Dedifferentiated amniotic fluid mesenchymal stem cell (primary cell): Measurements from ENCODE around the gene DIAPH1.
A peak's percentile ranks its signal among the peaks of the same experiment; 100 is the strongest.

Source experiments
- DNase-seq: peaks from one replicate; pipeline ENCODE4 v3.0.0-alpha.2; 2016; ENCODE audit errors: extremely low spot score

DIAPH1 gene

DNA sequence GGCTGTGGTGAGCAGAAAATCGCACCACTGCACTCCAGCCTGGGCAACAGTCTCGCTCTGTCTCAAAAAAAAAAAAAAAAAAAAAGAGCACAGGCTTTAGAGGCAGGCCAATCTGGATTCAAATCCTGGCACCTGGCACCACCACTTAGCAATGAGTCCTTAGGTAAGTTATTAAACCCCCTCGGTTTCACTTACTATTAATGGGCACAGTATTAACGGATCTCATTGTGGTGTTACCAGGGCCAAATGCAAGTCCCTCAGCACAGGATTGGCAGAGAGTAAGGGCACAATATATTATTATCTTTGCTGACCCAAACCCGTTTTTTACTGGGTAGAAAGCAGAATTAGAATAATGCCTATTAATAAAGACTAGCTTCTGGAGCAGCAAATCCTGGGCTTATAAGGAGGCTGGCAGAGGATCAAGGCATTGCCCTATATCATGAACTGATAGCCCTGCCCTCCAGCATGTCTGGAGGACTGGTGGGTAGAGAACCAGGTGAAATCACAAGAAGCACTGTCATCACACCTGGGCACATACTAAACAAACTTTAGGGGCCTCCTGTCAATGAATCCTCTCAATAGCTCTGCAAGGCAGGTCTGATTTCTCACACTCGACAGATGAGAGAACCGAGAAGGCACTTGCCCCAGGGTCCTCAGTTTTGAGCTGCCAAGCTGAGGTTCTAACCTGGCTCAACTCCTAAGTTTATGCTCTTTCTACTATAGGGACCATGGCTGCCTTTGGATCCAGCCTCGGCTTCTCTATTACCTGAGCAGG, 112.2 kb downstream of the DIAPH1 start:
- no peak for DNase-seq

- no peak for DNase-seq
These were observed 114.6 kb downstream of the DIAPH1 start for GRCh38 chr5:141504216-141504615.

GRCh38 chr5:141503681-141504080, 115.1 kb downstream of the DIAPH1 start:
- DNase-seq = no peak

DNA sequence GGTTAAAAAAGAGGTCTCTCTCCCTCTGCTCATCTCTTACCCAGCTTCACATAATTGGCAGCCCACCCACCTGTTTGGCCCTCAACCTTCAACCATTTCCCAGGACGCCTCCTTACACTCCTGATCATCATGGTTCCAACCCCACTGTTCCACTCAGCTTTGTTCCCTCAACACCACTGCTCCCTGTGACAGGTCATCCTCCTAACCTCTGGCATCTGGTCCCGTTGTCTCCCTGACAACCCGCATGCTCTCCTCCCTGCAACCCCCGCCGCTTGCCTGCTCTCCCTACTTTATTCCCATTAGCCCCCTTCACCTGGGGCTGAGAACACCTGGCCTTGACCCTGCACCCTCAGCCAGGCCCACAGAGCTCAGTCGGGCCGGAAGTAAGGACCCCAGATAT, 117.0 kb downstream of the DIAPH1 start:
- DNase-seq = no peak

DNA sequence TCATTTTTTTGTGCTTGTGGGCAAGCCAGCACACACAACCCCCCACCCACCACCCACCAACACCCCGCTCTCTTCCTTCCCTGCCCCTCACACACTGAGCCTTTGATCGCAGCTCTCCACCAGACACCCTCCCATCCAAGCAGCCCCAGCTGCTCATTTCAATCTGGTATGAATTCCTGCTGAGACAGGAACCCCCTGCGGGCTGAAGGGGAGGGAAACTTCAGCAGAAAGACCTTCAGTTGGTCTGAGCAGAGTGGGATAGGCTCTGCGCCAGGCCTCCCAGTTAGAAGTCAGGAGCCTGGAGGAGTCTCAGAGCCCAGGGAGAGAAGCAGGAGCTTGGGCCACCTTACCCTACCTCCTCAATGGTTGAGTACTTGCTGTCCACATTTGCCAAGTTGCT, 122.8 kb downstream of the DIAPH1 start:
- DNase-seq = no peak

- DNase-seq = no peak
These were observed 123.4 kb downstream of the DIAPH1 start for GRCh38 chr5:141495453-141495811.

DNA sequence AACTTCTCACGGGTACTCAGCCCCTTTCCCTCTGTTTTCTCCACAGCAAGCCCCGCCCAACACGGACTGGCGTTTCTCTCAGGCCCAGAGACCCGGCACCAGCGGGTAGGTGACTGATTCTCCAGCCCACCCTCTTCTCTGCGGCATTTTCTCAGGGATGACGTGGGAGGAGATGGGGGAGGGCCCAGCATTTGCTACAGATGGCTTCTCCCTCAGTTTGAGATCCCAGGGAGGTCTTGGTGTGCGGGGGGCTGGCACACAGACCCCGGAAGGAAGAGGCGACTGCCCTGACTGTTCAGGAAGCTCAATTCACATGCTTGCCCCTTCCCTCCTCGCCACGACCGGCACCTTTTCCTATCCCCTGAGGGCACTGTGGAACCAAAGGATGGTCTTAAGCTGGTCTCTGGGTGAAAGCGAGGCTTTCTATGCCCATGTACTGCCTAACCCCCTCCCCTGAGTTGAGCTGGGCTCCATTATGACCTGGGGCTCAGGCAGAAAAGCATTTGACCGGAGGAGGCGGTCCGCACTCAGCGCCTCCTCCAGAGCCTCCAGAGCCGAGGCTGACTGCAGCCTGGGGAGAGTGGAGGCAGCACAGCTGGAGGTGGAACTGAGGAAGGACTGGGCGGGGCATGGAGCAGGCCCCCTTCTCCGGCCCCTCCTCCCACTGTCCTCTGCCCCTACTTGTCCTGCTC, 123.9 kb downstream of the DIAPH1 start:
- DNase-seq = no peak

DNA sequence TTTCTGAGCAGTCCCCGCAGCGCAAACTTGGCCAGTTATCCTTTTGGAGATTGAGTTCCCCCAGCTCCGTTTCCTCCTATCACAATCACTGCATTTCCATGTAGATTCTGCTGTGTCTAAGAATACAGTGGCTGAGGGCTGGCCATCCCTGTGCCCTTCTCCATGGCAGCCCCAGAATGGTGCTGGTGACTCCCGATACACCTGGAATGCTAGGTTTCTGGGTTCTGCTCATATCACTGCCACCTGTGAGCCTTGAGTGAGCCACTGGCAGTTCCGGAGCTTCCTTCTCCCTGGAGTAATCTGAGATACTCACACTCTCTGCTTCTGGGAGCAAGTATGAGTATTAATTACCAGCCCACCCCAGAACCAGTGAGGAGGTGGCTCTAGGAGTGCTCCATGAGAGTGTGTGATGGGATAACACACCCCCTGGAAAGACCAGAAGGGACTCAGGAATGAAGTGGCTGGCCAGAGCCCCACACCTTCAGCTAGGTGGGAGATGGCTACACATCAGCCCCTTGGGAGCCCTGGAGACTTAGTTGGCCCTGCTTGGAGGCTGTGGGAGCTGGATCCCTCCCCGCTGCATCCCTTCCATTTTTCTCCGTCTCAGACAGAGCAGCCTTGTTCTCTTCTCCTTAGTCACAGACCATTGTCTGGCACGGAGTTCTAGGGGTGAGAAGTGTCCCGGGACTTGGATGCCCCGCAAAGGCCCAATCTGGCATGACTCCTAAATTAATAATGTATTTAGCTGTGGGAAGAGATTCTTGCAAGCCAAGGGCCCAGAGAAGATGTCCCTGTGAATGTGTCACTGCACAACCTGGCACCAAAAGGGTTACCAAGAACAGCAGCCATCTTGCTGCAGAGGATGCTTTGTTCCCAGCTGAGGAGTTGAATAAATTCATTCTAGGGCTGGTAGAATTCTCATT, 125.0 kb downstream of the DIAPH1 start:
- DNase-seq = no peak

- no peak for DNase-seq
These were observed 126.5 kb downstream of the DIAPH1 start for GRCh38 chr5:141492168-141492885.

GRCh38 chr5:141491323-141492167, 127.3 kb downstream of the DIAPH1 start:
- DNase-seq = no peak

DNA sequence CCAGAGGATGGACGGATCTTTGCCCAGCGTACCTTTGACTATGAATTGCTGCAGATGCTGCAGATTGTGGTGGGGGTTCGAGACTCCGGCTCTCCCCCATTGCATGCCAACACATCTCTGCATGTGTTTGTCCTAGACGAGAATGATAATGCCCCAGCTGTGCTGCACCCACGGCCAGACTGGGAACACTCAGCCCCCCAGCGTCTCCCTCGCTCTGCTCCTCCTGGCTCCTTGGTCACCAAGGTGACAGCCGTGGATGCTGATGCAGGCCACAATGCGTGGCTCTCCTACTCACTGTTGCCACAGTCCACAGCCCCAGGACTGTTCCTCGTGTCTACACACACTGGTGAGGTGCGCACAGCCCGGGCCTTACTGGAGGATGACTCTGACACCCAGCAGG, 128.0 kb downstream of the DIAPH1 start:
- DNase-seq = no peak

GRCh38 chr5:141490271-141490670, 128.5 kb downstream of the DIAPH1 start:
- no peak for DNase-seq

- DNase-seq = no peak
These were observed 129.0 kb downstream of the DIAPH1 start for GRCh38 chr5:141489841-141490240.

DNA sequence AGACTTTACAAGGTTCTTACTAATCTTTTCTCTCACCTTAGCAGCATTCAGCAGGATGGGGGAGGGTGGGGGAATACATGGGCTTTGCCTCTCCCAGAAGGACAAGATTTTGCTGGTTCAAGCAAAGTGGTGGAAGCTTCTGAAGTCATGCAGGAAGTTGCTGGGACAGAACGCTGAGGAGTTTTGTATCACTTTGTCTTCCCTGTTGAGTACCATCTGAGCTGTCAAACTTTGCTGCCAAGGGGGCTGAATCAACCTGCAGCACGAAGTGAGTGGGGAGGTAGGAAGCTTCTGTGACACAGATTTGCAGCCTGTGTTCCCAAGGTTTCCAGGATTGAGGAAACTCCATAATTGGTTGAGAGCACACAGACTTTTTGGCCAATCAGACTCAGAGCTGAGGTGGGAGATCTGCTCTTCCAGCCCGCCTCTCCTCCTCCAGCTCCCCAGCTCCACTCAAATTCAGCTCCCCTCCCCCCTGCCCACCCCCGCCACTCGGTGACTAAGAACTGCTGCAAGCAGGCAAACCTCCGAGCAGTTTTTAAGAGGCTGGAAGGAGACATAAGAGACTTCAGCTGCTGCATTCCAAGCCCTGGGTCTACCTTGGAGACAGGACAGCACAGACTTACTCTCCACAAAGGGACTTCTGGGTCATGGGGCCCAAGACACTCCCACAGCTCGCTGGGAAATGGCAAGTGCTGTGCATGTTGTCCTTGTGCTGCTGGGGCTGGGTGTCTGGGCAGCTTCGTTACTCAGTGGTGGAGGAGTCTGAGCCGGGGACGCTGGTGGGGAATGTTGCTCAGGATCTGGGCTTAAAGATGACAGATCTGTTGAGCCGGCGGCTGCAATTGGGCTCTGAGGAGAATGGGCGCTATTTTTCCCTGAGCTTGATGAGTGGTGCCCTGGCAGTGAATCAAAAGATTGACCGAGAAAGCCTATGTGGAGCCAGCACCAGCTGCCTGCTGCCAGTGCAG, 129.9 kb downstream of the DIAPH1 start, which contains the start of gene PCDHGC5:
Gene PCDHGC5 (plus strand): TSS at position 491 of the 971 bp plus-strand sequence. CDS start 160 bp downstream, at position 651.
- peak; percentile 31 for DNase-seq

DNA sequence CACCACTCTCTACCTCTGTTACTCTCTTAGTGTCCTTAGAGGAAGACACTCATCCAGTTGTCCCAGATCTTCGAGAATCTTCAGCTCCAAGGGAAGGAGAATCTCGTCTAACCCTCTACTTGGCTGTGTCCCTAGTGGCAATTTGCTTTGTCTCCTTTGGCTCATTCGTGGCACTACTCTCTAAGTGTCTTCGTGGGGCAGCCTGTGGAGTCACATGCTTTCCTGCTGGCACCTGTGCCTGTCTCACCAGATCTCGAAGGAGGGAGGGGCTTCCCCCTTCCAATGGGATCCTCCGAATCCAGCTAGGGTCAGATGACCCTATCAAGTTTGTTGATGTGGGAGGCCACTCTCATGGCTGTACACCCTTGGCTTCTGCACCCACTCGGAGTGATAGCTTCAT, 131.7 kb downstream of the DIAPH1 start:
- DNase-seq = no peak

DNA sequence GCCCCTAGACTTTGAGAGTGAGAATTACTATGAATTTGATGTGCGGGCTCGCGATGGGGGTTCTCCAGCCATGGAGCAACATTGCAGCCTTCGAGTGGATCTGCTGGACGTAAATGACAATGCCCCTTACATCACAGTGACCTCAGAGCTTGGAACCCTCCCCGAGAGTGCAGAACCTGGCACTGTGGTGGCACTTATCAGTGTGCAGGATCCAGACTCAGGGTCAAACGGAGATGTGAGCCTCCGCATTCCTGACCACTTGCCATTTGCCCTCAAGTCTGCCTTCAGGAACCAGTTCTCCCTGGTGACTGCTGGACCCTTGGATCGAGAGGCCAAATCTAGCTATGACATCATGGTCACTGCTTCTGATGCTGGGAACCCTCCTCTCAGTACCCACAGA, 132.7 kb downstream of the DIAPH1 start:
- DNase-seq = no peak

DNA sequence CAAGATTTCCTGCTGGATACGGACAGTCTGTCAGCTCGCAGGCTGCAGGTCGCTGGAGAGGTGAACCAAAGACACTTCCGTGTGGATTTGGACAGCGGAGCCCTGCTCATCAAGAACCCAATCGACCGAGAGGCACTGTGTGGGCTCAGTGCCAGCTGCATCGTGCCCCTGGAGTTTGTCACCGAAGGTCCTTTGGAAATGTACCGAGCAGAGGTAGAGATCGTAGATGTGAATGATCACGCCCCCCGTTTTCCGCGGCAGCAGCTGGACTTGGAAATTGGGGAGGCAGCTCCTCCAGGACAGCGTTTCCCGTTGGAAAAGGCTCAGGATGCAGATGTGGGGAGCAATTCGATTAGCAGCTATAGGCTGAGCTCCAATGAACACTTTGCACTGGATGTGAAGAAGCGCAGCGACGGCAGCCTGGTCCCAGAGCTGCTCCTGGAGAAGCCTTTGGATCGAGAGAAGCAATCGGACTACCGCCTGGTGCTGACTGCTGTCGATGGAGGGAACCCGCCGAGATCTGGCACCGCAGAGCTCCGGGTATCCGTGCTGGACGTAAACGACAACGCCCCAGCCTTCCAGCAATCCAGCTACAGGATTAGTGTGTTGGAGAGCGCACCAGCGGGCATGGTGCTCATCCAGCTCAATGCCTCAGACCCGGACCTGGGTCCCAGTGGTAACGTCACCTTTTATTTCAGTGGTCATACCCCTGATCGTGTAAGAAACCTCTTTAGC, 133.3 kb downstream of the DIAPH1 start:
- DNase-seq = no peak

DNA sequence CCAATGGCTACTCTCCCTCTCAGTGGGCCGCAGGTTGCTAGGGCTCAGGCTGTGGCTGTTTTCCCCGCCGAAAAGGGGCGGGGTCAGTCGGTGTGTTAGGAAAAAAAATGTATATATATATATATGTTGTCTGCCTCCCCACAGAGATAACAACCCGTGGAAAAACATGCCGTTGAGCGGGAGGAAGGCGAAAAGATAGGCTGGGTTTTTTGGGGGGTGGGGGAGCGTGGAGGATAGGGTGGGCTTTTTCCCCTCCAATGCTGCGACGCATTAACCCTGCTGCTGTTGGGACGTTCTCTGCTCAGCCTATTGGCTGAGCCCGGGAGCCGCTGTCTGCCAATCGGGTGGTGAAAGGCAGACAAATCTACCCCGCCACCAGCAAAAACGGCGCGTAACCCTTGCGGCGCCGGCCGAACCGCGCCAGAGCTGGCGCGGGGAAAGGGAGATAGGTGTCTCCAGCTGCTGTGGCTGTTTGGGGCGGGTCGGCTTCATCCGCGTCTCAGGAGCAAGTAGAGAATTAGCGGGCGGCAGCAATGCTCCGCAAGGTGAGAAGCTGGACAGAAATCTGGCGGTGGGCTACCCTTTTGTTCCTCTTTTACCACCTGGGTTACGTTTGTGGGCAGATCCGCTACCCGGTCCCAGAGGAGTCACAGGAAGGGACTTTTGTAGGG, 134.0 kb downstream of the DIAPH1 start, which contains the start of gene PCDHGC4:
Gene PCDHGC4 (plus strand): TSS at position 390 of the 671 bp plus-strand sequence. CDS start 144 bp downstream, at position 534.
- DNase-seq = no peak
